DOHH2 (cell line): ENCODE data around the gene SPIRE1.
A peak's percentile ranks its signal among the peaks of the same experiment; 100 is the strongest.

Experiments
- H3F3A ChIP-seq: fragments of 200-600 bp; sonication (generic), shearing (Covaris generic); 2 replicates; pipeline ENCODE4 v1.6.0; 2016; ENCODE audit warnings: antibody characterized with exemption, mild to moderate bottlenecking; ENCODE audit not compliant: control insufficient read depth, insufficient read depth
- H3K27ac ChIP-seq: fragments of 200-600 bp; sonication (generic); 2 replicates; pipeline ENCODE4 v1.5.1; 2014; ENCODE audit warnings: low read depth, mild to moderate bottlenecking, low read length, moderate library complexity
- H3K27me3 ChIP-seq: fragments of 200-600 bp; sonication (generic); 2 replicates; pipeline ENCODE4 v1.6.1; 2014; ENCODE audit warnings: mild to moderate bottlenecking, low read length, mixed read lengths; ENCODE audit not compliant: control insufficient read depth
- H3K36me3 ChIP-seq: fragments of 200-600 bp; sonication (generic); 2 replicates; pipeline ENCODE4 v1.6.1; 2014; ENCODE audit warnings: mild to moderate bottlenecking, low read length, moderate library complexity, mixed read lengths; ENCODE audit not compliant: control insufficient read depth
- H3K4me1 ChIP-seq: fragments of 200-600 bp; sonication (generic); 2 replicates; pipeline ENCODE4 v1.6.1; 2014; ENCODE audit warnings: mild to moderate bottlenecking, low read length, mixed read lengths; ENCODE audit not compliant: control insufficient read depth
- H3K4me2 ChIP-seq: fragments of 200-600 bp; sonication (generic); 2 replicates; pipeline ENCODE4 v1.6.0; 2014; ENCODE audit warnings: mild to moderate bottlenecking, low read length, moderate library complexity
- H3K4me3 ChIP-seq: fragments of 200-600 bp; sonication (generic); 2 replicates; pipeline ENCODE4 v1.5.1; 2014; ENCODE audit warnings: mild to moderate bottlenecking, low read length, mixed read lengths
- H3K79me2 ChIP-seq: fragments of 200-600 bp; sonication (generic); 2 replicates; pipeline ENCODE4 v1.6.1; 2014; ENCODE audit warnings: mild to moderate bottlenecking, low read length, mixed read lengths; ENCODE audit not compliant: control insufficient read depth
- H3K9me2 ChIP-seq: fragments of 200-600 bp; sonication (generic); replicated peaks from 2 replicates; pipeline ENCODE4 v1.6.1; 2014; ENCODE audit warnings: mild to moderate bottlenecking, low read length, mixed read lengths; ENCODE audit not compliant: control insufficient read depth
- H3K9me3 ChIP-seq: fragments of 200-600 bp; sonication (generic); 2 replicates; pipeline ENCODE4 v1.6.1; 2014; ENCODE audit warnings: antibody characterized with exemption, low read length, mixed read lengths; ENCODE audit not compliant: control insufficient read depth, insufficient read depth
- H4K20me1 ChIP-seq: fragments of 200-600 bp; sonication (generic); 2 replicates; pipeline ENCODE4 v1.6.0; 2014; ENCODE audit warnings: low read depth, mild to moderate bottlenecking, antibody characterized with exemption, low read length, moderate library complexity; ENCODE audit not compliant: control insufficient read depth, insufficient read depth
- EZH2phosphoT487 ChIP-seq: fragments of 200-600 bp; sonication (generic); IDR thresholded peaks from 2 replicates; pipeline ENCODE4 v1.6.1; 2017; ENCODE audit warnings: borderline replicate concordance, mild to moderate bottlenecking, antibody characterized with exemption, low read length, moderate library complexity, mixed read lengths
- TF ChIP-seq, protein P1 (sequence below): fragments of 200-600 bp; sonication (generic); IDR thresholded peaks from one replicate; pipeline ENCODE4 v1.5.1; 2014; ENCODE audit warnings: antibody characterized with exemption, mild to moderate bottlenecking, low read depth, low read length; ENCODE audit not compliant: poor library complexity, severe bottlenecking

Gene SPIRE1

DNA sequence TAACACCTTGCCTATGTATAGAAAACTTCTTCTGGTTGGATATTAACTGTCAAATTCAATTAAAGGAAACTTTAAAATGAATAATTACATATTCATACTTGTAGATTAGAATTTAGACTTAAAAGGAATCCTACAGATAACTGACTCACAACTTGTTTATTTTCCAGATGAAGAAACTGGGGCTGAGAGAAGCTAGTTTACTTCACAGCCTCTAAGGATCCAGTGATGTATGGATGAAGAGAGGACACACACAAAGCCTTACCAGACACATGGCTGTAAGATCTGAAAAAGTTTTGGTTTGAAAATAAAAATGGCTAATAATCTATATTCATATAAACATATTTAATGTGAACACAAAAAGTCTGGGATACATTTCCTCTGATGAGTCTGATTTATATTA is 177.9 kb downstream of the SPIRE1 start:
- H3K9me3 ChIP-seq, result no peaks in the 10 kb centered on the region
- H3F3A ChIP-seq, result no peaks in the 10 kb centered on the region
- no peaks in the 10 kb centered on the region for H4K20me1 ChIP-seq
- H3K79me2 ChIP-seq, result no peaks in the 10 kb centered on the region
- no peaks in the 10 kb centered on the region for H3K9me2 ChIP-seq
- no peak overlapping the region for H3K4me2 ChIP-seq
- H3K4me3 ChIP-seq, result no peak overlapping the region
- no peaks in the 10 kb centered on the region for H3K4me1 ChIP-seq
- H3K36me3 ChIP-seq, result no peaks in the 10 kb centered on the region
- H3K27ac ChIP-seq, result no peak overlapping the region
- H3K27me3 ChIP-seq, result peaks cover 5% of the 10 kb centered on the region; the same call in 1 of the 2 replicates
- TF ChIP-seq EZH2phosphoT487, result no peak

DNA sequence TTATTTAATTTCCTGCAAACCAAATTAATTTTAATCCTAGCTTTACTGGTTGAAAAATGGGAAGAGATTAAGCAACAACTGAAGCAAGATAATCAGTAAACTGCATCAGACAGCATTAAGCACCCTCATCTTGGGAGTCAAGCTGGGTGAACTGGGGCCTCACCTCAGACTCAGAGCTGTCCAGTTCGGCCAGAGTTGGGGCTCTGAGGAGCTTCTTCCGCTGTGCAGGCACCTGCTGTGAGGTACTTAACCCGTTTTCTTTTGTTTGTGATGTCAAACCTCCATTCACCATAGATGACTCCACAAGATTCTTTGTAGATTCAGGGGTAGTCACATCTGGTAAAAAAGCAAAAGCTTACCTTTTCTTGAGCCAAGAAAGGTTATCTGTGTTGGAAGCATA is 178.4 kb downstream of the SPIRE1 start:
- no peaks in the 10 kb centered on the region for H3K36me3 ChIP-seq
- no peak overlapping the region for H3K4me2 ChIP-seq
- no peaks in the 10 kb centered on the region for H3K79me2 ChIP-seq
- H3F3A ChIP-seq, result no peaks in the 10 kb centered on the region
- peaks cover 5% of the 10 kb centered on the region; the same call in 1 of the 2 replicates for H3K27me3 ChIP-seq
- no peak for TF ChIP-seq EZH2phosphoT487
- TF ChIP-seq, protein P1, sequence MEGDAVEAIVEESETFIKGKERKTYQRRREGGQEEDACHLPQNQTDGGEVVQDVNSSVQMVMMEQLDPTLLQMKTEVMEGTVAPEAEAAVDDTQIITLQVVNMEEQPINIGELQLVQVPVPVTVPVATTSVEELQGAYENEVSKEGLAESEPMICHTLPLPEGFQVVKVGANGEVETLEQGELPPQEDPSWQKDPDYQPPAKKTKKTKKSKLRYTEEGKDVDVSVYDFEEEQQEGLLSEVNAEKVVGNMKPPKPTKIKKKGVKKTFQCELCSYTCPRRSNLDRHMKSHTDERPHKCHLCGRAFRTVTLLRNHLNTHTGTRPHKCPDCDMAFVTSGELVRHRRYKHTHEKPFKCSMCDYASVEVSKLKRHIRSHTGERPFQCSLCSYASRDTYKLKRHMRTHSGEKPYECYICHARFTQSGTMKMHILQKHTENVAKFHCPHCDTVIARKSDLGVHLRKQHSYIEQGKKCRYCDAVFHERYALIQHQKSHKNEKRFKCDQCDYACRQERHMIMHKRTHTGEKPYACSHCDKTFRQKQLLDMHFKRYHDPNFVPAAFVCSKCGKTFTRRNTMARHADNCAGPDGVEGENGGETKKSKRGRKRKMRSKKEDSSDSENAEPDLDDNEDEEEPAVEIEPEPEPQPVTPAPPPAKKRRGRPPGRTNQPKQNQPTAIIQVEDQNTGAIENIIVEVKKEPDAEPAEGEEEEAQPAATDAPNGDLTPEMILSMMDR, result no peak
- no peak overlapping the region for H3K4me3 ChIP-seq
- H3K4me1 ChIP-seq, result no peaks in the 10 kb centered on the region
- no peak overlapping the region for H3K27ac ChIP-seq
- H3K9me3 ChIP-seq, result no peaks in the 10 kb centered on the region
- H4K20me1 ChIP-seq, result no peaks in the 10 kb centered on the region
- no peaks in the 10 kb centered on the region for H3K9me2 ChIP-seq

DNA sequence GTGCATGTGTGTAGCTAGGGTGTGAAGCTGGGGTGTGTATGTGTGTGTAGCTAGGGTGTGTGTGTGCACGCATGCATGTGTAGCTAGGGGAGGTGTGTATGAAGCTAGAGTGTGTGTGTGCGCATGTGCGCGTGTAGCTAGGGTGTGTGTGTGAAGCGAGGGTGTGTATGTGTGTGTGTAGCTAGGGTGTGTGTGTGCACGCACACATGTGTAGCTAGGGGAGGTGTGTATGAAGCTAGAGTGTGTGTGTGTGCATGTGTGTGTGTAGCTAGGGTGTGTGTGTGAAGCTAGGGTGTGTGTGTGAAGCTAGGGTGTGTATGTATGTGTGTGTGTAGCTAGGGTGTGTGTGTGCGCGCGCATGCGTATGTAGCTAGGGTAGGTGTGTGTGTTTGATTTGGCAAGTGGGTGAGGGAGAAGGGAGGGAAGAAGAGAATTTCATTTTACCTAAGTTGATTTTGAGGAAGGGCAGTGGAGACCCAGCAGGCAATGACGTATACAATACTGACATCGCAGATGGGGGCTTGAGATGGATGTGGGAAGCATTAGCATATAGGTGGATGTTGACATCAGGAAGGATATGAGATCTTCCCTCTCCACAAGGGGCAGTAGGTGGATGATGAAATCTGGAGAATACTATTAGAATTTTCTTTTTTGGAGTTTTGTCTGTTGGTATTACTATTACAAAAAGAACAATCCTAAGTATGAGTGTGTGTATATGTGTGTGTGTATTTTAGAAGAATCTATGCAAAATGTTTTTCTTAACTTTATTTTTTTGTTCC is 179.4 kb downstream of the SPIRE1 start:
- TF ChIP-seq, protein P1, result peak; percentile 20
- no peak for TF ChIP-seq EZH2phosphoT487

DNA sequence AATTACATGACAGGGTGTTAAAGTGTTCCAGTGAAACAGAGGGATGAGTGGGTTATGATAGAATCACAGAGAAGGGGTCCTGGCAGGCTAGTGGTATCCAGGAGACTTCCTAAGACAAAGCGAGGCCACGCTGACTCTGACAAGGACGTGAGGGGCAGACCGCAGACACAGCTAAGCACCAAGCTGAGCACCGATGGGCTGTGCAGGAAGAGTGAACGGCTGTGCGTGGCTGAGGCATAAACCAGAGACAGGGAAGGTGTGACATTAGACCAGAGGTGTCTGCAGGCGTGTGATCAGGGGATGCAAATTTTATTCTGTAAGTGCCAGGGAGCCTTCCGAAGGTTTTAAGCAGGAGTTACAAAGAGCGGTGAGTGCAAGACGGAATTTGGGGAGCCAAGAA is 180.3 kb downstream of the SPIRE1 start:
- no peaks in the 10 kb centered on the region for H3K9me3 ChIP-seq
- H4K20me1 ChIP-seq, result no peaks in the 10 kb centered on the region
- H3K79me2 ChIP-seq, result no peaks in the 10 kb centered on the region
- no peaks in the 10 kb centered on the region for H3F3A ChIP-seq
- no peaks in the 10 kb centered on the region; the same call in 1 of the 2 replicates for H3K4me1 ChIP-seq
- no peaks in the 10 kb centered on the region for H3K36me3 ChIP-seq
- no peak overlapping the region for H3K27ac ChIP-seq
- H3K27me3 ChIP-seq, result peaks cover 5% of the 10 kb centered on the region; the same call in 1 of the 2 replicates
- H3K9me2 ChIP-seq, result no peaks in the 10 kb centered on the region
- H3K4me3 ChIP-seq, result no peak overlapping the region
- TF ChIP-seq EZH2phosphoT487, result no peak
- TF ChIP-seq, protein P1, result no peak
- H3K4me2 ChIP-seq, result no peak overlapping the region

More for the DNA sequence above, 179.4 kb downstream of the SPIRE1 start:
- no peaks in the 10 kb centered on the region for H3F3A ChIP-seq
- H3K27me3 ChIP-seq, result peaks cover 5% of the 10 kb centered on the region; the same call in 1 of the 2 replicates
- H4K20me1 ChIP-seq, result no peaks in the 10 kb centered on the region
- no peak overlapping the region for H3K4me3 ChIP-seq
- H3K4me2 ChIP-seq, result no peak overlapping the region
- H3K9me2 ChIP-seq, result no peaks in the 10 kb centered on the region
- H3K36me3 ChIP-seq, result no peaks in the 10 kb centered on the region
- H3K79me2 ChIP-seq, result no peaks in the 10 kb centered on the region
- no peaks in the 10 kb centered on the region for H3K9me3 ChIP-seq
- no peak overlapping the region for H3K27ac ChIP-seq
- no peaks in the 10 kb centered on the region; the same call in 1 of the 2 replicates for H3K4me1 ChIP-seq
